ENCODE data around the gene MRAS.

GRCh38 chr3:138370321-138370720 is 21.9 kb downstream of the MRAS start:
- TF ChIP-seq POLR2AphosphoS5 (IDR thresholded peaks at IDR 0.05) (no peak), EP300 (IDR thresholded peaks at IDR 0.05) (no peak), CTCF (IDR thresholded peaks at IDR 0.05) (no peak)

Data from gastroesophageal sphincter (tissue), 3 donors.